ENCODE measurements around the gene SUCLA2.

Gene SUCLA2

GRCh38 chr13:47893527-47893926 is 107.5 kb downstream of the SUCLA2 start:
- Histone ChIP-seq H3K36me3 (ENCODE audit: low read length) (no peaks in the 10 kb centered on the region), H3K4me2 (ENCODE audit: low read depth, low read length, poor library complexity, severe bottlenecking) (no peak overlapping the region), H3K9me2 (replicated peaks; ENCODE audit: insufficient read depth, low read length) (no peaks in the 10 kb centered on the region), H3K27ac (ENCODE audit: low read depth, low read length) (no peak overlapping the region), H2AFZ (ENCODE audit: low read depth, low read length, severe bottlenecking) (no peak overlapping the region), H3K9ac (ENCODE audit: low read length) (no peak overlapping the region), H3K79me2 (ENCODE audit: insufficient read depth, low read length) (no peaks in the 10 kb centered on the region), H3K4me3 (ENCODE audit: insufficient read depth, low read length, poor library complexity, severe bottlenecking) (no peak overlapping the region), H3K9me3 (ENCODE audit: insufficient read depth, low read length) (no peaks in the 10 kb centered on the region), H4K20me1 (ENCODE audit: low read depth, low read length) (no peaks in the 10 kb centered on the region), H3F3A (ENCODE audit: insufficient read depth) (no peaks in the 10 kb centered on the region), H3K27me3 (ENCODE audit: low read length) (no peaks in the 10 kb centered on the region)
- no peak for TF ChIP-seq EZH2phosphoT487 (conservative IDR thresholded peaks at IDR 0.05; ENCODE audit: low read length)
- TF ChIP-seq CTCF (IDR thresholded peaks at IDR 0.05; ENCODE audit: insufficient read depth, low read length, poor library complexity, severe bottlenecking), result no peak
